Activated naive CD8-positive, alpha-beta T cell treated with anti-CD3 and anti-CD28 coated beads for 36 hours (primary cell): ENCODE measurements around the gene DTNBP1. TPM values are rescaled to one million over a fixed set of nuclear protein-coding genes. Genes with fewer than 3 reads are reported as not detected.
A peak's percentile ranks its signal among the peaks of the same experiment; 100 is the strongest.

ENCODE experiments used
- DNase-seq: peaks from one replicate; pipeline ENCODE4 v3.0.0; 2021
- H3K27ac Mint-ChIP-seq: one replicate; pipeline ENCODE4 v1.8.0; 2022; ENCODE audit warnings: mild to moderate bottlenecking, moderate library complexity, mixed read lengths
- H3K27me3 Mint-ChIP-seq: one replicate; pipeline ENCODE4 v1.8.0; 2022; ENCODE audit warnings: mild to moderate bottlenecking, mixed read lengths
- H3K36me3 Mint-ChIP-seq: one replicate; pipeline ENCODE4 v1.8.0; 2021; ENCODE audit warnings: mild to moderate bottlenecking, mixed read lengths
- H3K4me1 Mint-ChIP-seq: one replicate; pipeline ENCODE4 v1.8.0; 2021; ENCODE audit warnings: mixed read lengths
- H3K4me3 Mint-ChIP-seq: one replicate; pipeline ENCODE4 v1.8.0; 2022; ENCODE audit warnings: mild to moderate bottlenecking, moderate library complexity, mixed read lengths
- H3K9me3 Mint-ChIP-seq: one replicate; pipeline ENCODE4 v1.8.0; 2022; ENCODE audit warnings: mixed read lengths
- total RNA-seq, 2 experiments: library from RNA; stranded (reverse); gene quantifications; one replicate each; pipeline ENCODE4 v1.2.3, GENCODE V29; 2021

DTNBP1 gene
- total RNA-seq, 2 experiments from 2014 or later: 19.0 to 19.1 TPM

GRCh38 chr6:15510536-15511247 is 152.1 kb downstream of the DTNBP1 start:
- Mint-ChIP-seq H3K36me3 (peaks cover 17% of the 10 kb centered on the region), H3K27me3 (no peaks in the 10 kb centered on the region), H3K9me3 (no peaks in the 10 kb centered on the region), H3K27ac (peak overlapping the region; percentile 2), H3K4me1 (no peaks in the 10 kb centered on the region), H3K4me3 (no peak overlapping the region)
- DNase-seq: no peak

- no peak overlapping the region for H3K27ac Mint-ChIP-seq
- H3K4me3 Mint-ChIP-seq: no peak overlapping the region
- no peaks in the 10 kb centered on the region for H3K4me1 Mint-ChIP-seq
- peaks cover 14% of the 10 kb centered on the region for H3K36me3 Mint-ChIP-seq
- H3K27me3 Mint-ChIP-seq: no peaks in the 10 kb centered on the region
- no peaks in the 10 kb centered on the region for H3K9me3 Mint-ChIP-seq
- DNase-seq: no peak
Measured at GRCh38 chr6:15510121-15510520, 152.7 kb downstream of the DTNBP1 start.

DNA sequence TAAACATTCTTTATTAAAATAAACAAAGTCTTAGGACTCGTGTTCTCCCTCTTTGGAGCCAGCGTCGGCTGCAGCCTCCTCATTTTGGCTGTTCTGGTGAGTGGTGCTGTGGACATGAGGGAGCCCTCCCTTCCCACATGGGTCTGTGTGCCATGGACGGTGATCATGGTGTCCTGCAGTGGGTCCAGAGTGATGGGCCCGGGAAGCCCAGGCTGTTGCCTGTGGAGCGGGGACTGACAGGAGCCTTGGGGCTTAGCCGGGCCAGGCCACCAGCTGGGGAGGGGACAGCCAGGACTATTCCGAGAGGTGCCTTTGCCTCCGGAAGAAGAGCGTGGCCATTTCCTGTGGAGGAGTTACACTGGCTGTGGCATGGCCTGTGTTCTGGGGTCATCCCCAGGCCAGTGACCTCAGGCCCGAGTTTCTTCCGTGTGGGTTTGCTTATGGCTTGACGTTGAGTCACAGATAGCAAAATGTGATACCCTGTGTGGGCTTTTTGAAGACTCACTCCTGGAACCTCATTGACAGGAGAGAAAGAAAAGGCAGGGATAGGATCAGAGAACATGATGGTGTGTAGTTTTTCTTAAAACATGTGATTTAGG is 153.4 kb downstream of the DTNBP1 start:
- DNase-seq: no peak
- Mint-ChIP-seq H3K27me3 (no peaks in the 10 kb centered on the region), H3K4me3 (no peak overlapping the region), H3K9me3 (no peaks in the 10 kb centered on the region), H3K36me3 (peaks cover 18% of the 10 kb centered on the region), H3K27ac (no peak overlapping the region), H3K4me1 (no peaks in the 10 kb centered on the region)

DNA sequence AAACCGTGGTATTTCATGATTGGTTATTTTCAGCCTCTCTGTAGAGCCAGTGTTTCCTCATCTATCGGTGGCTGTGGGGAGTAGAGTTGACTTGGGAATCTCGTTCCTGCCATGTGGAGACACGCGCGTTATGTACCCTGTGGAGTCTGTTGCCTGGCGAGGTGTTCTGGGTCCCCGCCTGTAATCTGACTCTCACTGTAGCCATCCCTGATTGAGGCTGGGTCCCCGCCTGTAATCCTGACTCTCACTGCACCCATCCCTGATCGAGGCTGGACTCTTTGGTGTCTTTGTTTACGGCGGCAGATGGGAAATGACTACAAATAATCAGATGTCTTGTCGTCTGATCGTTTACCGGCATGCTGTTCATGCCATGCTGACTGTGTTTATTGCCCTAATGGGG is 153.9 kb downstream of the DTNBP1 start:
- Mint-ChIP-seq H3K27me3 (no peaks in the 10 kb centered on the region), H3K4me1 (no peaks in the 10 kb centered on the region), H3K36me3 (peaks cover 16% of the 10 kb centered on the region), H3K9me3 (no peaks in the 10 kb centered on the region), H3K27ac (no peak overlapping the region), H3K4me3 (no peak overlapping the region)
- DNase-seq: no peak

- peaks cover 13% of the 10 kb centered on the region for H3K36me3 Mint-ChIP-seq
- H3K4me3 Mint-ChIP-seq: no peak overlapping the region
- no peaks in the 10 kb centered on the region for H3K27me3 Mint-ChIP-seq
- H3K9me3 Mint-ChIP-seq: no peaks in the 10 kb centered on the region
- no peak overlapping the region for H3K27ac Mint-ChIP-seq
- H3K4me1 Mint-ChIP-seq: no peaks in the 10 kb centered on the region
- no peak for DNase-seq
Measured at GRCh38 chr6:15508441-15508871, 154.4 kb downstream of the DTNBP1 start.

DNA sequence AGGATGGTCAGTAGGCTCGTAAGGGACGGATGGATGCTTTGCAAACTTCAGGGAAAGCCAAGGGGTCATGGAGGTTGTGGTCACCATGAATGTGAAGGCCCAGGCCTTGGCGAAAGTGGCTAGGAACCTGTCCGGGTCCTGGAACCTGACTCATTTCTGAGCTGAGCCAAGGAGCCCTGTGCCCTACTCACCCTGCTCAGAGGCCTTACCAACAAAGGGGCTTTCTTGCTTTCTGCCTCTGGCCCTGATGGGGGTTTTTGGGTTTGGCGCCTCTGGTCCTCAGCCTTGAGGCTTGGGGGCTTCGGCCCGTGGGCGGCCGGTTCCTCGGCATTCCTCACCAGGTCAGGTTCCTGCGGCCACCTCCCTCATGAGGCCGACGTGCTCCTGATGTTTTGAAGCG is 155.1 kb downstream of the DTNBP1 start:
- H3K9me3 Mint-ChIP-seq: no peaks in the 10 kb centered on the region
- H3K27me3 Mint-ChIP-seq: no peaks in the 10 kb centered on the region
- no peak for DNase-seq
- H3K36me3 Mint-ChIP-seq: peaks cover 13% of the 10 kb centered on the region
- no peak overlapping the region for H3K27ac Mint-ChIP-seq
- no peak overlapping the region for H3K4me3 Mint-ChIP-seq
- H3K4me1 Mint-ChIP-seq: no peaks in the 10 kb centered on the region

GRCh38 chr6:15507221-15507620 is 155.6 kb downstream of the DTNBP1 start:
- Mint-ChIP-seq H3K27ac (no peak overlapping the region), H3K36me3 (peaks cover 9% of the 10 kb centered on the region), H3K9me3 (no peaks in the 10 kb centered on the region), H3K4me3 (no peak overlapping the region), H3K27me3 (no peaks in the 10 kb centered on the region), H3K4me1 (no peaks in the 10 kb centered on the region)
- DNase-seq: no peak

DNA sequence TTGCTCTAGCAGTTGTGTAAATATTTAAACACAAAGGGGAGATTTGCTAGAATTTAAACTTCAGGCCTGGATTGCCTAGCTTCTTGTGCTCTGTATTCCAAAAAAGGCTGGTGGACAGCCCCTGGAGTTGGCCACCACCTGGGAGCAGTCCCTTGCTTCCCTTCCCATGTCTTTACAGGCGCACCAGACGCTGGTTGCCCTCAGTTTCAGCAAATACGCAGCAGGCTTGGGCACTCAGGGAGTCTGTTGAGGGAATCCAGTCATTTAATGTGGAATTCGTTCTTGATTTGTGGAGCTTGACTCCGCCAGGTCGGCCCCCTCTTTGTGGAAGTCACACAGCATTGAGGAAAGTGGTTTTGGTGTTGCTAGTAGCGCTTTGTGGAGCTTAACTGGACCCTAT is 156.8 kb downstream of the DTNBP1 start:
- Mint-ChIP-seq H3K27ac (no peak overlapping the region), H3K36me3 (peaks cover 5% of the 10 kb centered on the region)

GRCh38 chr6:15505463-15505918 is 157.3 kb downstream of the DTNBP1 start:
- no peak for DNase-seq
- no peak overlapping the region for H3K4me3 Mint-ChIP-seq
- no peaks in the 10 kb centered on the region for H3K4me1 Mint-ChIP-seq
- no peaks in the 10 kb centered on the region for H3K27me3 Mint-ChIP-seq
- H3K27ac Mint-ChIP-seq: peak overlapping the region; percentile 21
- no peaks in the 10 kb centered on the region for H3K9me3 Mint-ChIP-seq
- peaks cover 7% of the 10 kb centered on the region for H3K36me3 Mint-ChIP-seq

More for the DNA sequence above, 156.8 kb downstream of the DTNBP1 start:
- Mint-ChIP-seq H3K9me3 (no peaks in the 10 kb centered on the region), H3K27me3 (no peaks in the 10 kb centered on the region), H3K4me3 (no peak overlapping the region), H3K4me1 (no peaks in the 10 kb centered on the region)
- DNase-seq: no peak

DNA sequence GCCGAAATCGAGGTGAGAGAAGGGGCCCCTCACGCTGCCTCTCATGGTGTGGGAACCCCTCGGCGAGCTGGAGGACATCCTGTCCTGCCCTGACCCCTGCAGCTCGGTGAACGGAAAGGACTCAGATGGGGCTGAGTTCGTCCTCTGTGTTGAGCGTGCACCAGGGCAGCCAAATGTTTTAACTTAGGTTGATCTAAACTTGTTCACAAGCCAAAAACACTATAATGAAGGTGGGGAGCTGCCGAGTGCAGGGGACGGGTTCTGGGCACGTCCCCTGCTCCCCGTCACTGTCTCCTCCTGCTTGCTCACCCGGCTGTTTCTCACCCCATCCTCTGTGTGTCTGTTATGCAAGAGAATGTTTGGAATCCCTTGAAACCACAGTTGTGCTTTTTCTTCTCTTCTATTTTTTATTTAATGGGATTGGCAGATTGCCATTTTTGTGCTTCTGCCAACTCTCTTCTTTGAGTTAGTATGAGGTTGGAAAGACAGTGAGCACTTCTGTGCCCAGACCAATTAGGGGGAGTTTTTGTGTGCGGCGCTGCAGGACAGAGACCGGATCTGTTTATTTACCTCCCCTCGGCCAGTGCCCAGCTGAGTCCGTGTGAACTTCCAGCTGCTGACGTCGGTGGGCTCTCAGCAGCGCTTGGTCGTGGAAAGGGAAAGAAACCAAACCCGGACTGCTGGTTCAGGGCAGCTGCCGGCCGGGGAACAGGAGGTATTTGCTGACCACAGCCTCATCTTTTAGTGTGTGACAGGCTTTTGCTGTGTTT is 158.1 kb downstream of the DTNBP1 start:
- H3K9me3 Mint-ChIP-seq: no peaks in the 10 kb centered on the region
- no peak overlapping the region for H3K27ac Mint-ChIP-seq
- no peaks in the 10 kb centered on the region for H3K27me3 Mint-ChIP-seq
- DNase-seq: no peak
- no peak overlapping the region for H3K4me3 Mint-ChIP-seq
- H3K36me3 Mint-ChIP-seq: peaks cover 8% of the 10 kb centered on the region
- H3K4me1 Mint-ChIP-seq: peaks cover 3% of the 10 kb centered on the region

DNA sequence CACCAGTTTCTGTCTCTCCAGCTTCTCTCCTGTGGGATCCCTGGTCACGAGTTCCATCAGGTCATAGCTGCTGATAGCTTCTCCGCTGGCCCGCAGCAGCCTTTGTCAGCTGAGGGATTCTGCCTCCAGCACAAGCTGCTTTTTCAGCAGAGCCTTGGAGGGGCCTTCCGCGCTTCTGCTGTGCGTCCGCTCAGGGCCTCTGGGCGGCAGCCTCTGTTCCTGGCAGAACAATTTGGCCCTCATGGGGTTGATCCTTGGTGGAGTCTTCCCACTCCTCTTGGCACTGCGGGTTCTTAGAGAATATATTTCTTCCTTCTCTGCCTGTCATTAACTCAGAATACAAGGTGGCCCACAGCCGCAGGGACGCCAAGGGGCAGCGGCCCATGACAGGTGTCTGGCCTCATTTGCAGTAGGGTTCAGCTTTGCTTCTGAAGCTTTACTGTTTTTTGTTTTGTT is 158.8 kb downstream of the DTNBP1 start:
- Mint-ChIP-seq H3K36me3 (peaks cover 8% of the 10 kb centered on the region), H3K4me1 (peaks cover 6% of the 10 kb centered on the region), H3K9me3 (no peaks in the 10 kb centered on the region), H3K4me3 (no peak overlapping the region), H3K27me3 (no peaks in the 10 kb centered on the region), H3K27ac (no peak overlapping the region)
- no peak for DNase-seq

GRCh38 chr6:15503346-15503680 is 159.5 kb downstream of the DTNBP1 start:
- no peak overlapping the region for H3K4me3 Mint-ChIP-seq

DNA sequence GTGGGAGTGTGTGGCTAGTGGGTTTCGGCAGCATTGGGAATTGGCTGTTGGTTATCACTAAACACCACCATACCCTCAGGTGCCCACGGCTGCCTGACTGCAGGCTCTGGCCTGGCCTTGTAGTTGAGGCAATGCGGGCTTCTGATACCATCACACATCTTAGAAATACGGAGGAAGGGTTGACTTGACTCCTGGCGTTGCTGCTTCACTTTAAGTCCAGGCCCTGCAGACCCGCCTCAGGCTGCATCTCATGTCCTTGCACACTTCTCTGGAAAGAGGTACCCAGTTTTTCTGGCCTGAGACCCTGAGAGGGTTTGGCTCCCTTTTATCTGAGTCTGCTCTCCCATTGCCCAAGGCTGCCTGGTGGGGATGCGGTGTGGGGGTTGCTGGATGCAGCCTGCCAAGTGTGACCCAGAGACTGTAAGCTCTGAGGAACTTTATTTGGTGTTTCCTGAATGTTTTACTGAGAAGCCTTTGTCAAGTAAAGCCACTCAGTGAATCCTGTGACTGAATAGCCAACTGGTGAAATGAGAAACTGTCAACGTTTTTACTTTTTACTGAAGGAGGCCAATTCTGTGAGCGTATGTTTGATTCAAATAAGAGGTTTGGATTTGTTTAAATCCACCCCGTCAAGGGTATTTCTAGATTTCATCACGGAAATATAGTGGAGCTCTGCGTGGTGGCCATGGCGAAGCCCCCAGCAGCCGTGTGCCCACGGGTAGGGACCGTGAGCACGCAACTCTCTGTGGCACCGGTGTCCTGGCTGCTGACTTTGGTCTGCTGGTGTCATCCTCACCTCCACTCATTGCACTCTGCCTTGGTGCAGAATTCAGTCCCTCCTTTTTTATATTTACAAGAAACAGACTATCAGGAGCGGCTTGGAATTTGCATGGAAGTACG is 160.1 kb downstream of the DTNBP1 start:
- Mint-ChIP-seq H3K27ac (no peak overlapping the region), H3K36me3 (peaks cover 9% of the 10 kb centered on the region), H3K27me3 (no peaks in the 10 kb centered on the region), H3K4me3 (no peak overlapping the region), H3K9me3 (no peaks in the 10 kb centered on the region), H3K4me1 (peaks cover 6% of the 10 kb centered on the region)
- no peak for DNase-seq

More at GRCh38 chr6:15503346-15503680, 159.5 kb downstream of the DTNBP1 start:
- no peak for DNase-seq
- Mint-ChIP-seq H3K9me3 (no peaks in the 10 kb centered on the region), H3K4me1 (peaks cover 6% of the 10 kb centered on the region), H3K27ac (no peak overlapping the region), H3K36me3 (peaks cover 7% of the 10 kb centered on the region), H3K27me3 (no peaks in the 10 kb centered on the region)

DNA sequence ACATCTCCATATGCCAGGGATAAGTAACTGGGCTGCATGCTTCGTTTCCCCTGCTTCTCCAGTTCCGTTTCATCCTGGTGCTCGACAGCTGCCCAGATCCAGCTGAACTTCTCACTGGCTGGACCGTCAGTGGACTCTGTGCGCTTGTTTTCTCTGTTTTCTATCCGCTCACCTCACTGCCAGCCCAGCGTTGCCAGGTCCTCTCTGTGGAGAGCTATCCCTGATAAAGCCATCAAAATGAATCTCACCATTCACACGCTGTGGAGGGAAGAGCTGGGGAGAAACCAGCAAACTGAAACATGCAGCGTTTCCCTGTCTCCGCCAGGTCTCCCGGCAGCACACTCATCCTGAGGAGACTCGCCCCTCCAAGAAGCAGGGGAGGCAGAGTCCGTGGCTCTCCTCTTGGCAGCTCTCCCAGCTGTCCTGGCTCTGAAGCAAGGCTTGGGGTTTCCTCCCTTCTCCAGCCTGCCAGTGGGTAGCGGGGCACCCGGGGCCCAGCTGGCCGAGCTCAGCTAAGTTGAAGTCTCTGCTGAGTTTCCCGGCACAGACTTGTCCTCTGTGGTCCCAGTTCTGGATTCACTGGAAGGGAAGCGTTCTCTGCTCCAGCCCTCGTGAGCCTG is 160.9 kb downstream of the DTNBP1 start:
- Mint-ChIP-seq H3K4me3 (no peak overlapping the region), H3K27me3 (no peaks in the 10 kb centered on the region), H3K4me1 (peaks cover 6% of the 10 kb centered on the region), H3K27ac (no peak overlapping the region), H3K9me3 (no peaks in the 10 kb centered on the region), H3K36me3 (peaks cover 13% of the 10 kb centered on the region)
- DNase-seq: no peak
